Activated T-helper 17 cell treated with anti-CD3 and anti-CD28 coated beads, Interleukin-2, amount 50 U/mL, for 72 hours (primary cell): ENCODE data around the gene CBX2. TPM values are rescaled to one million over a fixed set of nuclear protein-coding genes. Genes with fewer than 3 reads are reported as not detected.
A peak's percentile ranks its signal among the peaks of the same experiment; 100 is the strongest.

ENCODE experiments used
- ATAC-seq: fragments of 150-1000 bp; cut with Tn5 transposase; replicated peaks from 2 replicates; pipeline ENCODE4 v1.10.0; 2021; ENCODE audit warnings: mild to moderate bottlenecking, moderate library complexity
- H3K27ac Mint-ChIP-seq: one replicate; pipeline ENCODE4 v1.8.0; 2022; ENCODE audit warnings: mixed read lengths
- H3K27me3 Mint-ChIP-seq: one replicate; pipeline ENCODE4 v1.8.0; 2022; ENCODE audit warnings: mixed read lengths
- H3K36me3 Mint-ChIP-seq: one replicate; pipeline ENCODE4 v1.8.0; 2022; ENCODE audit warnings: low read depth, mild to moderate bottlenecking, mixed read lengths
- H3K4me1 Mint-ChIP-seq: one replicate; pipeline ENCODE4 v1.8.0; 2022; ENCODE audit warnings: mixed read lengths
- H3K4me3 Mint-ChIP-seq: one replicate; pipeline ENCODE4 v1.8.0; 2022; ENCODE audit warnings: mild to moderate bottlenecking, mixed read lengths
- H3K9me3 Mint-ChIP-seq: one replicate; pipeline ENCODE4 v1.8.0; 2022; ENCODE audit warnings: mixed read lengths
- total RNA-seq, 2 donors: library from RNA; stranded (reverse); gene quantifications; one replicate each; pipeline ENCODE4 v1.2.3, GENCODE V29; 2022

CBX2 gene
- total RNA-seq, 2 donors from 2014 or later, result 0.50 to 1.6 TPM

DNA sequence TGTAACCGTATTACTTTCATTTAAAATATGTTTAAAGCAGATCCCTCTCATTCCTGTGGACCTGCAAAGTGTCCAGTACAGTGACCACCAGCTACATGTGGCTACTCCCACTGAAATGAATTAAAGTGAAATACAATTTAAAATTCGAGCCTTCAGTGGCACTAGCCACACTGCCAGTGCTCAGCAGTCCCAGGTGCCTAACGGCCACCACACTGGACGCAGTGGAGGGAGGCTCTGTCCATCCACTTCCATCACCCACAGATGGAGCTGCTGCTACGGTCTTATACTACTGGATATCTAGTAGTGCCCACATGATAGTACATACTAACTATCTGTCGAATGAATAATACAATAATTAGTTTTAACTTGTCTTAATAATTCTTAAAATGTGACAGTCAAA, 2.3 kb upstream of the CBX2 start:
- Mint-ChIP-seq H3K27ac (no peak overlapping the region), H3K36me3 (peaks cover 6% of the 10 kb centered on the region), H3K9me3 (no peaks in the 10 kb centered on the region), H3K4me1 (no peaks in the 10 kb centered on the region), H3K27me3 (peaks cover 48% of the 10 kb centered on the region), H3K4me3 (no peak overlapping the region)
- ATAC-seq, result no peak

DNA sequence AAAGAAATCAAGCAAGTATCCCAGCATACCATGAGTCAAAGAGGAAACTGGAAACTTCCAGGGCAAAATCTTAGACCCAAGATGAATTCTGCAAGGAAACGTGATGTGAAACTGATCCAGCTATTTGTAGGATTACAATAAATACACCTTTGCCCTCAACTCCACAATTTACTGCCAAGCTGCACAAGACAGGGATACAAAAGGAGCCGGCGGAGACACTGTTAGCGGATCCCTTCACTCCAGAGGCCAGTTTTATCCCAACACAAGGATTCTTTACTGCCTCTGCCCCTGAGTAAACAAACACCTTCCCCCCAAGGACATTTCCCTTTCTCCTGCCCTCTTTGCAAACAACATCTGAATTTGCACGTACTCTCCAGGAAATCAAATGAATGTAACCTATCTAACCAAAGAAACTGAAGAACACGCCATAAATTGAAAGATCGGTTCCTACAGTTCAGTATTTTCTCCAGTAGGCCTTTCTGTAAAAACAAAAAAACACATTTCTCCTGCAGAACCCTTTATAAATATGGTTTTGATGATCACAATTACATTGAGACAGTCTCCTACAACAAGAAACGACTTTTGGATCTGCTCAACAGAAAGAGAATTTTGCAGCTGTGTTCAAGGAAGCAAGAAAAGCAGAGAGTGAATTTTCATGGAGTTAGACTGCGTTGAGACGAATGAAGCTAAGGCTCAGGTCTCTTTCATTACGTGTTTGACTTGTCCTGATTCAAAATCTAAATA, 1.4 kb upstream of the CBX2 start:
- no peak for ATAC-seq
- H3K9me3 Mint-ChIP-seq, result no peaks in the 10 kb centered on the region
- peak overlapping the region; percentile 24 for H3K4me3 Mint-ChIP-seq
- H3K27me3 Mint-ChIP-seq, result peaks cover 57% of the 10 kb centered on the region
- H3K36me3 Mint-ChIP-seq, result peaks cover 6% of the 10 kb centered on the region
- H3K4me1 Mint-ChIP-seq, result no peaks in the 10 kb centered on the region
- H3K27ac Mint-ChIP-seq, result no peak overlapping the region

DNA sequence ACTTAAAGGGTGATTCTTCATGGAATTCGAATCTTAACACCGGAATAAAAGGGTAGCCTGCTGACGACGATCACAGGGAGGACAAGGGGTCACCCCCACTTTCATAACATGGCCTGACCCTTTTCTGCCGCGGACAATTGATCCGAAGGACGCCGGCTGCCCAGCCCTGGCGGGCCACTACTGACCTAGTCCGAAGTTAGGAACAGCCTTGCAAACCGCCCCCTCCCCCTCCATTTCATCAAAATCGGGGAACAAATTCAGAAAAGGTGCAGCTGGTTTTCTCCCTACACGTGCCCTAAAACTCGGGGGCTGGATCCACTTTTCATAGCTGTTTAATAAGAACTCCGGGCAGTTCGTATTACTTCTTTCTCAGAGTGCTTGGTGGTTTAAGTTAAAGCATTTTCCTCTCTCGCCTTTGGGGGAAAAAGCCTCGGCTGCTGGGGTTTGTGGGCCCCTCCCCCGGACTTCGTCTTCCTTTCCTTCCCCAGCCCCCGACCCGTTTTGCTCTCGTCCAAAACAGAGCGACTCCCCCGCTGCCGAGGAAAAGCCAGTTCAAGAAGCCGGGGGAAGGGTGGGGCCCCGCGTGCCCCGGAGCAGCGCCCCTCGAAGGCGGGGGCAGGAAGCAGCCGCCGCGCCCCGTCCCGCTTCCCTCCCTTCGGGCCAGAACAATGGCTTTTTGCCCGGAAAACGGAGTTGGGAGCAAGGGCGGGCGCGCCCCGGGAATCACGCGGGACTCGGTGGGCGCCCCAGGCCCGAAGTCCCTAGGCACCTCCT, 641 bp upstream of the CBX2 start:
- Mint-ChIP-seq H3K4me3 (peak overlapping the region; percentile 24), H3K27me3 (peaks cover 62% of the 10 kb centered on the region), H3K27ac (no peak overlapping the region), H3K36me3 (peaks cover 6% of the 10 kb centered on the region), H3K9me3 (no peaks in the 10 kb centered on the region), H3K4me1 (no peaks in the 10 kb centered on the region)
- ATAC-seq, result peak; percentile 33

DNA sequence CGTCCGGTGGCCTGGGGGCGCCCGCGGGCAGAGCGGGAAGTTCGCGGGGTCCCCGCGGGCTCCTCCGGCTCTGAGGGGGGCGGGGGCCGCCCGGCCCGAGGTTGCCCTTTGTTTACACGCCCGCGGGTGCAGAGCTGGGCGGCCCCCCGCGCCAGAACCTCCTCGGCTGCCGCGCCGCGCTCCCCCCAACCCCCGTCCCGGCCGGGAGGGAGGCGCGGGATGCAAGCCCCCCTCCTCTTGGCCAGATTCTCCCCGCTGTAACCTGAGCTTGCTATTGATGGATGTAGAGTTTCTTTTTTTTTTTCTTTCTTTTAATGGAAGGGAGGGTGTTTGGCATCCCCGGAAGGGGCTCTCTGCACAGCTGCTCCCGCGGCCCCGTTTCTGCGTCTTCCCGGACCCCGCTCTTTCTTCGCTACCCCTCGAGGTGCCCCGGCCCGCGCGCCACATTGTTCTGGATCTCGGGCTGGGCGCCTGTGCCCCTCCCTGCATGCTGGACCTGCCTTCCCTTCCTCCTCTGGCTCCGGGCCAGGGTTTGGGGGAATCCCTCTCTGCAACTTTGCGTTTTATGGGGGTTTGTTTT, 646 bp downstream of the CBX2 start:
- Mint-ChIP-seq H3K9me3 (no peaks in the 10 kb centered on the region), H3K4me3 (peak overlapping the region; percentile 74), H3K4me1 (no peaks in the 10 kb centered on the region), H3K36me3 (peaks cover 6% of the 10 kb centered on the region), H3K27me3 (peaks cover 66% of the 10 kb centered on the region), H3K27ac (peak overlapping the region; percentile 74)
- ATAC-seq, result peak; percentile 2

DNA sequence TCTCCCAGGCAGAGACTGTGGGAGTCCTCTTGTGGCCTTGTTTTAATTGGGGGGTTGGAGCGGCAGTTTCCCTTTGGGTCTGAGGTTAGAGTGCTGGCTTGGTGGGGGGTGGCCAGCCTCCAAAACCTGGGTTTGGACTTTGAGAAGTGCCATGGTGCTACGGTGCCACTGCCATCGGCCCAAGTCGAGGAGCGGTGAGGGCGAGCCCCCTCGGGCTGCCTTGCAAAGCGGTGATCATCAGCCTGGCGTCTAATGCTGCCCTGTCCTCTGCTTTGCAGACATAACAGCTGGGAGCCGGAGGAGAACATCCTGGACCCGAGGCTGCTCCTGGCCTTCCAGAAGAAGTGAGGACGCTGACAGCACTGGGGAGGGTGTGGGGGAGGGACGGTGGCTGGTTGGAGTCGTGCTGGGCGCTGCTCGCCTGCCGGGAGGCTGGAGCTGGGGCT, 1.2 kb downstream of the CBX2 start:
- Mint-ChIP-seq H3K9me3 (no peaks in the 10 kb centered on the region), H3K4me1 (no peaks in the 10 kb centered on the region), H3K4me3 (peak overlapping the region; percentile 74), H3K27me3 (peaks cover 62% of the 10 kb centered on the region), H3K27ac (peak overlapping the region; percentile 74), H3K36me3 (peaks cover 6% of the 10 kb centered on the region)
- no peak for ATAC-seq

DNA sequence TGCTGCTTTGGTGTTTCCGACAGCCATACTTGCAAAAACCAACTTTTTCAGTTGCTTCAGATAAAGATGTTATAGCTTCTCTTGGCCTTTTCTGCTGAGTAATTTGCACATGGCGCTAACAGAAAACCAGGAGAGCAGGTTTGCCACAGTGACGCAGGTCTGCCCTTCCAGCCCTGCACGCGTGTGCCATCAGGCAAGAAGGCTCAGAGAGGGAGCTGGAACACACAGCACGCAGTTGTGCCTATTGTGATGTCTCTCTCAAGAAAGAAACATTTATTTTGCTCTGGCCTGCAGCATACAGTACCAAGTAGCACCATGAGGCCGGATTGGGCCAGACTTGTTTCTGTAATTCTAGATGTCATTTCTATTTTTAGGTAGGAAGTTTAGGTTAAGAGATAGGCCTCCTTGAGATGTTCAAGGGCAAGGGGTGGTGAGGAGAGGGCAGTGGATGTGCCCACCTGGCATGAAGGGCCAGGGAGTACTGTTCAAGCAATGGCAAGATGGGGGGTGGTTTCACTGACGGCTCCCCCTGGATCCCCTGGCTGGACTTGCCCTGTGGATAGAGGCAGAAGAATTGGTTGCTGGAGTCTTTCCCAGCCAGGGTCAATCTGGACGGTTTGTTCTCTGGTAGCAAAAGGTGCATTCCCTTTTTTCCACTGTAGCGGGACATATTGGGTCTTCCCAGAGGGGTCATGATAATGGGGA, 1.9 kb downstream of the CBX2 start:
- Mint-ChIP-seq H3K36me3 (peaks cover 6% of the 10 kb centered on the region), H3K4me1 (no peaks in the 10 kb centered on the region), H3K27ac (no peak overlapping the region), H3K9me3 (no peaks in the 10 kb centered on the region), H3K4me3 (peak overlapping the region; percentile 74), H3K27me3 (peaks cover 56% of the 10 kb centered on the region)
- ATAC-seq, result no peak

DNA sequence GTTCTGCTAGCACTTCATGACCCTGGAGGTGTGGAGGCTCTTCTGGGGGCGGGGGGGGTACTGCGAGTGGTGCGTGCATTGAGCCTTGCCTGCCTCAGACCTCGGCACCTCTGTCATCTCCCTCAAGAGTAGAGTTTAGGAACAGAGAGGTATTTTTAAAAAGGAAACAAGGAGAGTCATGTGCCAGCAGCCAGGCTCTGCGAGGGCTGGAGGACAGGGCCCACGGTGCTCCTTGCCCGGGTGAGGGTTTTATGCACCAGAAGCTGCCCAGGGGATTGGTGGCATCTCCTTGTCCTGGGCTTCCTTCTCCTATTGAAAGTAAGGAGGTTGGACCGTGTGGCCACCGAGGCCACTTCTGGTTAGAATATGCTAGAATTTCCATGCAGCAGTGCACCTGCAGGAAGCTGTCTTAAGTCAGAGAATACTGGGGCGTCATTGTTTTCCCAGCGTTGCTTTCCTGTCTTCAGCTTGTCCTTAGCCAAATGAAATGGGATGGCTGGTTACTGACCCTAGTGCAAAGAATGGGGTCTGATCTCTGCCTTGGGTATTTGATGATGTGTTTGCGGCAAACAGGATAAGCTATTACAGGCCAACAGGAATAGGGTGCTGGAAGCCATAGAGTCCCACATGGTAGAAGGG, 3.2 kb downstream of the CBX2 start:
- Mint-ChIP-seq H3K4me1 (no peaks in the 10 kb centered on the region), H3K4me3 (no peak overlapping the region), H3K27me3 (peaks cover 50% of the 10 kb centered on the region), H3K36me3 (peaks cover 6% of the 10 kb centered on the region), H3K9me3 (no peaks in the 10 kb centered on the region), H3K27ac (no peak overlapping the region)
- ATAC-seq, result no peak

DNA sequence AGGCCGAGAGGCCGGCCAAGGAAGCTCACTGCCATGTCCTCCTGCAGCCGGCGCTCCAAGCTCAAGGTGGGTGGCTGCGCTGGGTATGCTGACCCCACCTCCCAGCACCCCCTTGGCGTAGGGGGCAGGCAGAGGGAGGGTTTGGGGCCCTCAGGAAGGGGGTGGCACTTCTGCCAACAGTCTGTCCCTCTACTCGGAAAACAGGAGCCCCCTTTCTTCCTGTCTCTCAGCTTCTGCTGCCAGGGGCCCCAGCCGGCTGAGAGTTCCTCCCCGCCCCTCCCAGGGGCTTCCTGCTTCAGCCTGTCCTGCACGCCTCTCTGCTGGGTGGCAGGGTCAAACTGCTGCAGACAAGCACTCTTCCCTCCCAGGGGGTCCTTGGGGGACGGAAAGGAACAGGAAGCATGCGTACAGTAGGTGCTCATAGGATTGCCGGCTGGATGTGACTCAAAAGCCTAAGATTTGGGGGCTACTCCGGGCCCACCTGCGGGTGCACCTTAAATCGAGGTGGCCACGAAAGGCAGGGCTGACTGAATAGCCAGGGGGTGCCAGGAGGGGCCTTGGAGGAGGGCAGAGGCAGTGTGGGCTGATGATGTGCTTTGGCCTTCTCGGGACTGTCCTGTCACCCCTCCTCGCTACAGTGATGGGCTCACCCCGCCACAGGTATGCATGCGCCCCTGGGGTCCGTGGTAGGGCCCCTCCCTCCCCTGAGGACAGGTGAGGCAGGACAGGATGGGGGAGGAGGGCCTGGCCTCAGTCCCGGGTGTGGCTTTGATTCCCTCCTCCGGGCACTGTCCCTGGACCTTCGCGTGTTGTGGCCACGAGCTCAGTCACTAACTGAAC, 4.0 kb downstream of the CBX2 start:
- H3K27me3 Mint-ChIP-seq, result peaks cover 47% of the 10 kb centered on the region
- peaks cover 6% of the 10 kb centered on the region for H3K36me3 Mint-ChIP-seq
- no peaks in the 10 kb centered on the region for H3K9me3 Mint-ChIP-seq
- H3K27ac Mint-ChIP-seq, result no peak overlapping the region
- no peaks in the 10 kb centered on the region for H3K4me1 Mint-ChIP-seq
- no peak overlapping the region for H3K4me3 Mint-ChIP-seq
- ATAC-seq, result no peak

DNA sequence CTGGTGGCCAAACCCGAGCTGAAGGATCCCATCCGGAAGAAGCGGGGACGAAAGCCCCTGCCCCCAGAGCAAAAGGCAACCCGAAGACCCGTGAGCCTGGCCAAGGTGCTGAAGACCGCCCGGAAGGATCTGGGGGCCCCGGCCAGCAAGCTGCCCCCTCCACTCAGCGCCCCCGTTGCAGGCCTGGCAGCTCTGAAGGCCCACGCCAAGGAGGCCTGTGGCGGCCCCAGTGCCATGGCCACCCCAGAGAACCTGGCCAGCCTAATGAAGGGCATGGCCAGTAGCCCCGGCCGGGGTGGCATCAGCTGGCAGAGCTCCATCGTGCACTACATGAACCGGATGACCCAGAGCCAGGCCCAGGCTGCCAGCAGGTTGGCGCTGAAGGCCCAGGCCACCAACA, 5.9 kb downstream of the CBX2 start:
- peaks cover 61% of the 10 kb centered on the region for H3K27me3 Mint-ChIP-seq
- ATAC-seq, result no peak
- H3K4me3 Mint-ChIP-seq, result no peak overlapping the region
- no peaks in the 10 kb centered on the region for H3K4me1 Mint-ChIP-seq
- no peaks in the 10 kb centered on the region for H3K9me3 Mint-ChIP-seq
- H3K27ac Mint-ChIP-seq, result no peak overlapping the region
- peaks cover 2% of the 10 kb centered on the region for H3K36me3 Mint-ChIP-seq

DNA sequence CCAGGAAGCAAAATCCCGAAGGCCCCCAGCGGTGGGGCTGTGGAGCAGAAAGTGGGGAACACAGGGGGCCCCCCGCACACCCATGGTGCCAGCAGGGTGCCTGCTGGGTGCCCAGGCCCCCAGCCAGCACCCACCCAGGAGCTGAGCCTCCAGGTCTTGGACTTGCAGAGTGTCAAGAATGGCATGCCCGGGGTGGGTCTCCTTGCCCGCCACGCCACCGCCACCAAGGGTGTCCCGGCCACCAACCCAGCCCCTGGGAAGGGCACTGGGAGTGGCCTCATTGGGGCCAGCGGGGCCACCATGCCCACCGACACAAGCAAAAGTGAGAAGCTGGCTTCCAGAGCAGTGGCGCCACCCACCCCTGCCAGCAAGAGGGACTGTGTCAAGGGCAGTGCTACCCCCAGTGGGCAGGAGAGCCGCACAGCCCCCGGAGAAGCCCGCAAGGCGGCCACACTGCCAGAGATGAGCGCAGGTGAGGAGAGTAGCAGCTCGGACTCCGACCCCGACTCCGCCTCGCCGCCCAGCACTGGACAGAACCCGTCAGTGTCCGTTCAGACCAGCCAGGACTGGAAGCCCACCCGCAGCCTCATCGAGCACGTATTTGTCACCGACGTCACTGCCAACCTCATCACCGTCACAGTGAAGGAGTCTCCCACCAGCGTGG, 6.5 kb downstream of the CBX2 start:
- H3K27ac Mint-ChIP-seq, result no peak overlapping the region
- ATAC-seq, result no peak
- H3K36me3 Mint-ChIP-seq, result no peaks in the 10 kb centered on the region
- peaks cover 62% of the 10 kb centered on the region for H3K27me3 Mint-ChIP-seq
- H3K4me3 Mint-ChIP-seq, result no peak overlapping the region
- H3K4me1 Mint-ChIP-seq, result no peaks in the 10 kb centered on the region
- no peaks in the 10 kb centered on the region for H3K9me3 Mint-ChIP-seq

DNA sequence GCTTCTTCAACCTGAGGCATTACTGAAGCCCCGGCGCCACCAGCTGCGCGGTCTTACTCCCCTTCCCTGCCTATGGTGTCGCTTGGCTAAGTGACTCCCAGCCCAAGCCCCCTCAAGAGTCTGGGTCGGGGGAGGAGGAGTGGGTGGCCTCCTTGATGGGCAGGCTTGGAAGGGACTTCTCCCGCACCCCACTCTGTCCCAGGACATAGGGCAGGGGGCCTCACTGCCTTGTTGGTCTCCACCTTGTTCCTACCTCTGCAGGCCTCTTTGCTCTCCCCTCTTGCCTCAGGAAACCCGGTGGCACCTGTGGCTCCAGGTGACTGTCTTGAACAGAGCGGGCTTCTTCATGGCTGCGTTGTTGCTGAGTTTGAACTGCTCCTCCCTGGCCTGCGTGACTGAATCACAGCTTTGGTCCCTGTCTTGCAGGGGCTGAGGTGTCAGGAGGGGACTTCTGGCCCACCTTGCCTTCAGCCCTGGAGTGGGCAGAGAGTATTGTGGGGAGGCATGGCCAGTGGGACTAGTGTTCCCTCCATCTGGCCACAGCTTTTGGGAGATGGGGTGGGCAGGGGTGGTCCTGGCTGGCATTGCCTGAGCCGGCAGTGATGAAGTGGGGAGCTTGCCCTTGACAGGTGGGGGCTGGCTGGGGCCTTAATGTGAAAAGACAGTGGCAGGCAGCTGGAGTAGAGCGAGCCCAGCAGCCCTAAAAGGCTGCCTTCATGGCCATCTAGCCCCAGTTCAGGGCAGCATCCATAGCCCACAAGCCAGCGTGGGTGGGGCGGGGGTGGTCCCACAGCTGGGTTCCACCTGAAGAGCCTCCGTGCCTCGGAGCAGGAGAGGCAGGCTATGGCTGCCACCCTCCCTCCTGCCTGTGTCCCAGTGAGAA, 7.3 kb downstream of the CBX2 start:
- no peak overlapping the region for H3K4me3 Mint-ChIP-seq
- H3K4me1 Mint-ChIP-seq, result no peaks in the 10 kb centered on the region
- no peak for ATAC-seq
- no peaks in the 10 kb centered on the region for H3K9me3 Mint-ChIP-seq
- H3K27ac Mint-ChIP-seq, result no peak overlapping the region
- peaks cover 54% of the 10 kb centered on the region for H3K27me3 Mint-ChIP-seq
- H3K36me3 Mint-ChIP-seq, result no peaks in the 10 kb centered on the region
